ENCODE results near the gene GAREM1.

GAREM1 gene

GRCh38 chr18:32427084-32427900 lies 43.4 kb downstream of the GAREM1 start:
- no peaks in the 10 kb centered on the region for H3K36me3 ChIP-seq (replicated peaks in 1 of 2; ENCODE audit: control insufficient read depth in 2 of 2, insufficient read depth in 2 of 2, low read length in 2 of 2)
- H3K9me3 ChIP-seq (replicated peaks in 1 of 2; ENCODE audit: control insufficient read depth in 2 of 2, insufficient read depth in 1 of 2, low read depth in 1 of 2, low read length in 2 of 2), result peaks cover 1 to 4% of the 10 kb centered on the region in 2 donors
- no peak overlapping the region for H3K4ac ChIP-seq (ENCODE audit: low read length)
- no peak overlapping the region for H2BK120ac ChIP-seq (ENCODE audit: low read depth, low read length)
- H3K4me2 ChIP-seq (ENCODE audit: insufficient read depth, low read length, poor library complexity, severe bottlenecking), result no peak overlapping the region
- no CpG with 5 or more reads among the region's 4 CpGs for WGBS, 2 donors (ENCODE audit: extremely low coverage in 2 of 2, insufficient read length in 2 of 2, insufficient replicate concordance in 1 of 2)
- H2AFZ ChIP-seq (ENCODE audit: low read length), result no peak overlapping the region
- H3K4me3 ChIP-seq (ENCODE audit: low read length in 2 of 2), result no peak overlapping the region
- no peak overlapping the region for H4K8ac ChIP-seq (ENCODE audit: low read depth, low read length)
- H2BK15ac ChIP-seq (ENCODE audit: low read length), result no peak overlapping the region
- no peak overlapping the region for H3K23ac ChIP-seq (ENCODE audit: low read depth, low read length, poor library complexity)
- H3K79me1 ChIP-seq (ENCODE audit: low read depth, low read length), result peaks cover 1% of the 10 kb centered on the region
- H3K27me3 ChIP-seq (ENCODE audit: control insufficient read depth in 3 of 3, insufficient read depth in 3 of 3, low read depth in 1 of 3, low read length in 3 of 3), result no peaks in the 10 kb centered on the region
- no peak overlapping the region for H2BK12ac ChIP-seq (ENCODE audit: low read length)
- H2BK5ac ChIP-seq (ENCODE audit: low read length), result no peak overlapping the region
- no peak overlapping the region for H3K18ac ChIP-seq (ENCODE audit: low read length)
- no peak overlapping the region for H3K9ac ChIP-seq (ENCODE audit: low read depth, low read length, poor library complexity)
- DNase-seq (ENCODE audit: low spot score), result no peak
- no peak overlapping the region for H3K14ac ChIP-seq (ENCODE audit: low read length)
- H4K91ac ChIP-seq (ENCODE audit: low read depth, low read length, poor library complexity), result no peak overlapping the region
- H3K4me1 ChIP-seq (ENCODE audit: control insufficient read depth in 2 of 2, insufficient read depth in 1 of 2, low read depth in 1 of 2, low read length in 2 of 2), result no peaks in the 10 kb centered on the region
- H2AK5ac ChIP-seq (ENCODE audit: low read depth, low read length), result no peak overlapping the region
- no peak overlapping the region for H3K27ac ChIP-seq (replicated peaks; ENCODE audit: low read length)

GRCh38 chr18:32425466-32425865 lies 45.2 kb downstream of the GAREM1 start:
- H3K4me3 ChIP-seq (ENCODE audit: low read length in 2 of 2), result no peak overlapping the region
- H3K9me3 ChIP-seq (replicated peaks in 1 of 2; ENCODE audit: control insufficient read depth in 2 of 2, insufficient read depth in 1 of 2, low read depth in 1 of 2, low read length in 2 of 2), result peaks cover 0 to under 1% of the 10 kb centered on the region in 2 donors
- H2AFZ ChIP-seq (ENCODE audit: low read length), result no peak overlapping the region
- H3K27ac ChIP-seq (replicated peaks; ENCODE audit: low read length), result no peak overlapping the region
- no peaks in the 10 kb centered on the region for H3K36me3 ChIP-seq (replicated peaks in 1 of 2; ENCODE audit: control insufficient read depth in 2 of 2, insufficient read depth in 2 of 2, low read length in 2 of 2)
- H2AK5ac ChIP-seq (ENCODE audit: low read depth, low read length), result no peak overlapping the region
- no peak overlapping the region for H4K8ac ChIP-seq (ENCODE audit: low read depth, low read length)
- no peak overlapping the region for H2BK15ac ChIP-seq (ENCODE audit: low read length)
- H2BK12ac ChIP-seq (ENCODE audit: low read length), result no peak overlapping the region
- H3K14ac ChIP-seq (ENCODE audit: low read length), result no peak overlapping the region
- H3K79me1 ChIP-seq (ENCODE audit: low read depth, low read length), result peaks cover 1% of the 10 kb centered on the region
- H3K4me2 ChIP-seq (ENCODE audit: insufficient read depth, low read length, poor library complexity, severe bottlenecking), result no peak overlapping the region
- H3K4me1 ChIP-seq (ENCODE audit: control insufficient read depth in 2 of 2, insufficient read depth in 1 of 2, low read depth in 1 of 2, low read length in 2 of 2), result peaks cover 0 to 6% of the 10 kb centered on the region in 2 donors
- WGBS, 2 donors (ENCODE audit: extremely low coverage in 2 of 2, insufficient read length in 2 of 2, insufficient replicate concordance in 1 of 2), result no CpG with 5 or more reads among the region's 1 CpG
- H3K18ac ChIP-seq (ENCODE audit: low read length), result no peak overlapping the region
- no peak overlapping the region for H2BK120ac ChIP-seq (ENCODE audit: low read depth, low read length)
- H3K23ac ChIP-seq (ENCODE audit: low read depth, low read length, poor library complexity), result no peak overlapping the region
- DNase-seq (ENCODE audit: low spot score), result no peak
- no peak overlapping the region for H3K9ac ChIP-seq (ENCODE audit: low read depth, low read length, poor library complexity)
- H3K4ac ChIP-seq (ENCODE audit: low read length), result no peak overlapping the region
- no peak overlapping the region for H4K91ac ChIP-seq (ENCODE audit: low read depth, low read length, poor library complexity)
- H3K27me3 ChIP-seq (ENCODE audit: control insufficient read depth in 3 of 3, insufficient read depth in 3 of 3, low read depth in 1 of 3, low read length in 3 of 3), result no peaks in the 10 kb centered on the region
- no peak overlapping the region for H2BK5ac ChIP-seq (ENCODE audit: low read length)

- H3K27ac ChIP-seq (replicated peaks; ENCODE audit: low read length), result no peak overlapping the region
- no peak overlapping the region for H2BK15ac ChIP-seq (ENCODE audit: low read length)
- no peak overlapping the region for H4K91ac ChIP-seq (ENCODE audit: low read depth, low read length, poor library complexity)
- DNase-seq (ENCODE audit: low spot score), result no peak
- H3K4me1 ChIP-seq (ENCODE audit: control insufficient read depth in 2 of 2, insufficient read depth in 1 of 2, low read depth in 1 of 2, low read length in 2 of 2), result peaks cover 0 to 6% of the 10 kb centered on the region in 2 donors
- no peak overlapping the region for H2AFZ ChIP-seq (ENCODE audit: low read length)
- H3K4me2 ChIP-seq (ENCODE audit: insufficient read depth, low read length, poor library complexity, severe bottlenecking), result no peak overlapping the region
- no peak overlapping the region for H3K18ac ChIP-seq (ENCODE audit: low read length)
- no peak overlapping the region for H2BK5ac ChIP-seq (ENCODE audit: low read length)
- no peak overlapping the region for H4K8ac ChIP-seq (ENCODE audit: low read depth, low read length)
- no peak overlapping the region for H3K23ac ChIP-seq (ENCODE audit: low read depth, low read length, poor library complexity)
- no peak overlapping the region for H2AK5ac ChIP-seq (ENCODE audit: low read depth, low read length)
- H2BK12ac ChIP-seq (ENCODE audit: low read length), result no peak overlapping the region
- no peaks in the 10 kb centered on the region for H3K36me3 ChIP-seq (replicated peaks in 1 of 2; ENCODE audit: control insufficient read depth in 2 of 2, insufficient read depth in 2 of 2, low read length in 2 of 2)
- no peaks in the 10 kb centered on the region for H3K27me3 ChIP-seq (ENCODE audit: control insufficient read depth in 3 of 3, insufficient read depth in 3 of 3, low read depth in 1 of 3, low read length in 3 of 3)
- WGBS, 2 donors (ENCODE audit: extremely low coverage in 2 of 2, insufficient read length in 2 of 2, insufficient replicate concordance in 1 of 2), result no CpG with 5 or more reads among the region's 1 CpG
- H2BK120ac ChIP-seq (ENCODE audit: low read depth, low read length), result no peak overlapping the region
- peaks cover 1% of the 10 kb centered on the region for H3K79me1 ChIP-seq (ENCODE audit: low read depth, low read length)
- H3K9ac ChIP-seq (ENCODE audit: low read depth, low read length, poor library complexity), result no peak overlapping the region
- no peaks in the 10 kb centered on the region for H3K9me3 ChIP-seq (replicated peaks in 1 of 2; ENCODE audit: control insufficient read depth in 2 of 2, insufficient read depth in 1 of 2, low read depth in 1 of 2, low read length in 2 of 2)
- no peak overlapping the region for H3K4me3 ChIP-seq (ENCODE audit: low read length in 2 of 2)
- H3K14ac ChIP-seq (ENCODE audit: low read length), result no peak overlapping the region
- H3K4ac ChIP-seq (ENCODE audit: low read length), result no peak overlapping the region
Measured at GRCh38 chr18:32424696-32425095, 46.0 kb downstream of the GAREM1 start.

GRCh38 chr18:32422978-32423740 lies 47.5 kb downstream of the GAREM1 start:
- H3K27me3 ChIP-seq (ENCODE audit: control insufficient read depth in 3 of 3, insufficient read depth in 3 of 3, low read depth in 1 of 3, low read length in 3 of 3), result no peaks in the 10 kb centered on the region
- no peak overlapping the region for H2AK5ac ChIP-seq (ENCODE audit: low read depth, low read length)
- no peak overlapping the region for H4K91ac ChIP-seq (ENCODE audit: low read depth, low read length, poor library complexity)
- H2AFZ ChIP-seq (ENCODE audit: low read length), result no peak overlapping the region
- H3K27ac ChIP-seq (replicated peaks; ENCODE audit: low read length), result no peak overlapping the region
- no peak overlapping the region for H3K18ac ChIP-seq (ENCODE audit: low read length)
- H3K79me1 ChIP-seq (ENCODE audit: low read depth, low read length), result peaks cover 1% of the 10 kb centered on the region
- H3K4me3 ChIP-seq (ENCODE audit: low read length in 2 of 2), result no peak overlapping the region
- H2BK5ac ChIP-seq (ENCODE audit: low read length), result no peak overlapping the region
- H3K4me1 ChIP-seq (ENCODE audit: control insufficient read depth in 2 of 2, insufficient read depth in 1 of 2, low read depth in 1 of 2, low read length in 2 of 2), result peaks cover 0 to 6% of the 10 kb centered on the region in 2 donors
- H2BK15ac ChIP-seq (ENCODE audit: low read length), result no peak overlapping the region
- no peak overlapping the region for H4K8ac ChIP-seq (ENCODE audit: low read depth, low read length)
- no peak overlapping the region for H2BK120ac ChIP-seq (ENCODE audit: low read depth, low read length)
- WGBS, 2 donors (ENCODE audit: extremely low coverage in 2 of 2, insufficient read length in 2 of 2, insufficient replicate concordance in 1 of 2), result no CpG with 5 or more reads among the region's 4 CpGs
- H3K14ac ChIP-seq (ENCODE audit: low read length), result no peak overlapping the region
- no peaks in the 10 kb centered on the region for H3K36me3 ChIP-seq (replicated peaks in 1 of 2; ENCODE audit: control insufficient read depth in 2 of 2, insufficient read depth in 2 of 2, low read length in 2 of 2)
- no peak overlapping the region for H3K4ac ChIP-seq (ENCODE audit: low read length)
- H3K4me2 ChIP-seq (ENCODE audit: insufficient read depth, low read length, poor library complexity, severe bottlenecking), result no peak overlapping the region
- DNase-seq (ENCODE audit: low spot score), result no peak
- no peaks in the 10 kb centered on the region for H3K9me3 ChIP-seq (replicated peaks in 1 of 2; ENCODE audit: control insufficient read depth in 2 of 2, insufficient read depth in 1 of 2, low read depth in 1 of 2, low read length in 2 of 2)
- no peak overlapping the region for H3K23ac ChIP-seq (ENCODE audit: low read depth, low read length, poor library complexity)
- no peak overlapping the region for H3K9ac ChIP-seq (ENCODE audit: low read depth, low read length, poor library complexity)
- H2BK12ac ChIP-seq (ENCODE audit: low read length), result no peak overlapping the region

All from neuronal stem cell (in vitro differentiated cells).